Hepatocyte (in vitro differentiated cells): ENCODE data around the gene FAM184A. TPM values are rescaled to one million over a fixed set of nuclear protein-coding genes. Genes with fewer than 3 reads are reported as not detected.

Experiments
- DNase-seq: peaks from one replicate; pipeline ENCODE4 v3.0.0-alpha.2; 2016; ENCODE audit warnings: low spot score
- H2AFZ ChIP-seq: fragments of 200-600 bp; sonication (generic); 2 replicates; pipeline ENCODE4 v1.6.0; 2016; ENCODE audit warnings: antibody characterized with exemption, mild to moderate bottlenecking
- H3K27ac ChIP-seq: fragments of 200-600 bp; sonication (generic); 2 replicates; pipeline ENCODE4 v1.5.1; 2016; ENCODE audit warnings: mild to moderate bottlenecking
- H3K27me3 ChIP-seq: fragments of 200-600 bp; sonication (generic); 2 replicates; pipeline ENCODE4 v1.6.1; 2016
- H3K36me3 ChIP-seq: fragments of 200-600 bp; sonication (generic); replicated peaks from 2 replicates; pipeline ENCODE4 v1.5.1; 2016; ENCODE audit warnings: low read depth; ENCODE audit not compliant: insufficient read depth
- H3K4me1 ChIP-seq: fragments of 200-600 bp; sonication (generic); 2 replicates; pipeline ENCODE4 v1.5.1; 2016; ENCODE audit warnings: mild to moderate bottlenecking, moderate library complexity; ENCODE audit not compliant: insufficient read depth
- H3K4me2 ChIP-seq: fragments of 200-600 bp; sonication (generic); 2 replicates; pipeline ENCODE4 v1.6.0; 2016
- H3K4me3 ChIP-seq: fragments of 200-600 bp; sonication (generic); 2 replicates; pipeline ENCODE4 v1.5.1; 2016; ENCODE audit warnings: mild to moderate bottlenecking
- H3K79me2 ChIP-seq: fragments of 200-600 bp; sonication (generic); 2 replicates; pipeline ENCODE4 v1.6.0; 2017; ENCODE audit warnings: mild to moderate bottlenecking
- H3K9me2 ChIP-seq: fragments of 200-600 bp; sonication (generic); replicated peaks from 2 replicates; pipeline ENCODE4 v1.6.0; 2017; ENCODE audit warnings: mild to moderate bottlenecking; ENCODE audit not compliant: insufficient read depth
- H3K9me3 ChIP-seq: fragments of 200-600 bp; sonication (generic); 2 replicates; pipeline ENCODE4 v1.5.1; 2016; ENCODE audit warnings: low read depth, mild to moderate bottlenecking
- H4K20me1 ChIP-seq: fragments of 200-600 bp; sonication (generic); 2 replicates; pipeline ENCODE4 v1.6.0; 2016; ENCODE audit warnings: mild to moderate bottlenecking; ENCODE audit not compliant: insufficient read depth, poor library complexity, severe bottlenecking
- EZH2 ChIP-seq: fragments of 200-600 bp; sonication (generic); IDR thresholded peaks from 2 replicates; pipeline ENCODE4 v1.6.1; 2016; ENCODE audit warnings: antibody characterized with exemption, mild to moderate bottlenecking, borderline replicate concordance
- EZH2phosphoT487 ChIP-seq: fragments of 200-600 bp; sonication (generic); IDR thresholded peaks from one replicate; pipeline ENCODE4 v1.6.1; 2018; ENCODE audit warnings: antibody characterized with exemption, mild to moderate bottlenecking, low read depth, moderate library complexity; ENCODE audit not compliant: unreplicated experiment, severe bottlenecking
- WGBS: methylation state at CpG from one replicate; pipeline ENCODE4 v1.1.6; 2016; ENCODE audit warnings: low lambda C conversion rate; ENCODE audit errors: missing lambda C conversion rate; 5-methylcytosine and 5-hydroxymethylcytosine counted together
- polyA plus RNA-seq: library from polyadenylated mRNA; unstranded; fragments of >200 nt; fragmentation: Nextera tagmentation; extraction: Ambion mirVana; gene quantifications from 2 replicates; pipeline ENCODE4 v1.2.1, GENCODE V29; 2016
- total RNA-seq: library from RNA; depleted of rRNA; stranded (reverse); fragments of >200 nt; gene quantifications from 2 replicates; pipeline ENCODE4 v1.2.3, GENCODE V29; 2014
- TF ChIP-seq, protein P1 (sequence below): fragments of 200-600 bp; sonication (generic); IDR thresholded peaks from 2 replicates; pipeline ENCODE4 v1.5.1; 2016; ENCODE audit warnings: antibody characterized with exemption, mild to moderate bottlenecking; ENCODE audit not compliant: poor library complexity

Gene FAM184A
- total and polyA plus RNA-seq, 2 experiments from 2014 or later: 5.6 to 14.1 TPM

DNA sequence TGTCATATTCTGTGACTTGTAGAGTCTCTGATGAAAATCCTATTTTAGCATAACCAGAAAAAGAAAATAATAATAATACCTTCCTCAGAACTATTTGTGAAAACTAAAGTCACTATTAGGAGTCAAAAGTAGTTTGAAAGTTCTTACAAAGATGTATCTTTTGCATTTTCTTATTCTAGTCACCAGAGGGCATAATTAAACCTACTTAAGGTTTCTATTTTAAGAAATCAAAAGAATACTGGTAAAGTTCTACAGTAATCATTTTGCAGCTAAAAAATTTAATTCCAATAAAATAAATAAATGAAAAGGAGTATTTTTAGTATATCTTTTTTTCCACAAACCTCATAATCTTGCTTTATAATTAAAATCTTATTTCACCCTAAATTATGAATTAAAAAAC is 115.5 kb downstream of the FAM184A start:
- H3K36me3 ChIP-seq: no peaks in the 10 kb centered on the region
- TF ChIP-seq, protein P1, sequence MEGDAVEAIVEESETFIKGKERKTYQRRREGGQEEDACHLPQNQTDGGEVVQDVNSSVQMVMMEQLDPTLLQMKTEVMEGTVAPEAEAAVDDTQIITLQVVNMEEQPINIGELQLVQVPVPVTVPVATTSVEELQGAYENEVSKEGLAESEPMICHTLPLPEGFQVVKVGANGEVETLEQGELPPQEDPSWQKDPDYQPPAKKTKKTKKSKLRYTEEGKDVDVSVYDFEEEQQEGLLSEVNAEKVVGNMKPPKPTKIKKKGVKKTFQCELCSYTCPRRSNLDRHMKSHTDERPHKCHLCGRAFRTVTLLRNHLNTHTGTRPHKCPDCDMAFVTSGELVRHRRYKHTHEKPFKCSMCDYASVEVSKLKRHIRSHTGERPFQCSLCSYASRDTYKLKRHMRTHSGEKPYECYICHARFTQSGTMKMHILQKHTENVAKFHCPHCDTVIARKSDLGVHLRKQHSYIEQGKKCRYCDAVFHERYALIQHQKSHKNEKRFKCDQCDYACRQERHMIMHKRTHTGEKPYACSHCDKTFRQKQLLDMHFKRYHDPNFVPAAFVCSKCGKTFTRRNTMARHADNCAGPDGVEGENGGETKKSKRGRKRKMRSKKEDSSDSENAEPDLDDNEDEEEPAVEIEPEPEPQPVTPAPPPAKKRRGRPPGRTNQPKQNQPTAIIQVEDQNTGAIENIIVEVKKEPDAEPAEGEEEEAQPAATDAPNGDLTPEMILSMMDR: peak; percentile 42
- TF ChIP-seq EZH2phosphoT487: no peak
- H3K4me2 ChIP-seq: no peak overlapping the region
- H3K27me3 ChIP-seq: no peaks in the 10 kb centered on the region
- no peaks in the 10 kb centered on the region for H3K9me2 ChIP-seq
- no peaks in the 10 kb centered on the region for H3K9me3 ChIP-seq
- no peaks in the 10 kb centered on the region for H4K20me1 ChIP-seq
- no peak for DNase-seq
- H3K27ac ChIP-seq: no peak overlapping the region
- H3K79me2 ChIP-seq: no peaks in the 10 kb centered on the region
- H2AFZ ChIP-seq: no peak overlapping the region
- H3K4me3 ChIP-seq: no peak overlapping the region
- H3K4me1 ChIP-seq: peaks cover 4% of the 10 kb centered on the region

DNA sequence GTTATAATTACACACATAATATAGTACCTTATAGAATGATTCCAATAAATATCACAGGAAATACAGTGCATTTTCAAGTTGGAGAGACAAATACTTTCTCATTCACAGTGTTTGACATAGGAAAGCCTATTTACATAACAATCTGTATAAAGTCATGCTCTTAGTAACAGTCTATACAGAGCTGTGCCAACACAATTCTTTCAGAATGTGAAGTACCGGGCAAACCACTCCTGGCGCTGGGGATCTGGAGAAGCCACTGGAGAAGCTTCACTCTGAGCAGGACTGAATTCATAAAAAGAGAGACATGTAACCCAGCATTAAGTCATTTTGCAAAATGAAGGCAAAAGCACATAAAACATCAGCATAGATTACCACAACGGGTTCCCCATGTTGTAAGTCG is 118.6 kb downstream of the FAM184A start:
- Histone ChIP-seq H3K9me3 (no peaks in the 10 kb centered on the region), H3K79me2 (peaks cover 7% of the 10 kb centered on the region), H4K20me1 (no peaks in the 10 kb centered on the region), H3K4me1 (no peaks in the 10 kb centered on the region), H3K9me2 (no peaks in the 10 kb centered on the region), H3K27me3 (no peaks in the 10 kb centered on the region), H2AFZ (no peak overlapping the region), H3K4me3 (no peak overlapping the region), H3K4me2 (no peak overlapping the region), H3K27ac (no peak overlapping the region), H3K36me3 (no peaks in the 10 kb centered on the region)
- no peak for DNase-seq
- TF ChIP-seq EZH2: no peak
- TF ChIP-seq EZH2phosphoT487: no peak
- TF ChIP-seq, protein P1: no peak
- 93% methylated on average over 4 of the region's 4 CpGs for WGBS

DNA sequence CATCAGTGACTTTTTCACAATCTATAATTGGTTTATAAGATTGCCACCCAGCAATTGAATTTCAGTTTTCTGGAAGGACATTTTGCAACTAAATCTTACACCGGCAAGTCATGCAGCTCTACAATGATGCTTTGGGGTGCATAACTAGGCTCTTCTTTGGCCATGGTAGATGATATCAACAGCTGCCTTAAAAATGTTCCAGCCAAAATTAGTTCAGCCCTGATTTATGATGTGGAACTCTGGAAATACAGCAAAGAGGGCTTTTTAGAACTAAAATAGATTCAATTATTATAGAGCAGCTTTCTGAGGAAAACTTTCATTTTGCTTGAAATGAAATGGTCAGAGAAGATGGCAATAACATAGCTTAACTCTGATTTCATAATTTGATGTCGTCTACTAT is 125.1 kb downstream of the FAM184A start:
- Histone ChIP-seq H3K4me2 (no peak overlapping the region), H3K79me2 (peaks cover 7% of the 10 kb centered on the region), H3K4me1 (no peaks in the 10 kb centered on the region), H3K27me3 (no peaks in the 10 kb centered on the region), H3K4me3 (no peak overlapping the region), H3K9me3 (no peaks in the 10 kb centered on the region), H2AFZ (no peak overlapping the region), H4K20me1 (no peaks in the 10 kb centered on the region), H3K36me3 (no peaks in the 10 kb centered on the region), H3K27ac (no peak overlapping the region), H3K9me2 (no peaks in the 10 kb centered on the region)
- WGBS: 92% methylated on average over 2 of the region's 2 CpGs
- no peak for TF ChIP-seq EZH2phosphoT487
- TF ChIP-seq, protein P1: no peak
- TF ChIP-seq EZH2: no peak
- DNase-seq: no peak

DNA sequence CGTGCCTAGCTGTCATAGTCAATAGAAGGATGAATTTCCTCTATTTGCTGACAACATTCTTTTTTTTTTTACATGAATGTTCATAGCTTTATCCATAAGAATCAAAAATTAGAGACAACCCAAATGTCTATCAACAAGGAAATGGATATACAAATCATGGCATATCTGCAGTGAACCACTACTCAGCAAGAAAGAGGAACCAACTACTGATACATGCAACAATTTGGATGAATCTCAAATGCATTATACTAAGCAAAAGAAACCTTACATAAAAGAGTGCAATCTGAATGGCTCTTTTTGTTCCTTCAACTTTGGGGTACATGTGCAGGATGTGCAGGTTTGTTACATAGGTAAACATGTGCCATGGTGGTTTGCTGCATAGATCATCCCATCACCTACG is 125.8 kb downstream of the FAM184A start:
- H3K27me3 ChIP-seq: no peaks in the 10 kb centered on the region
- no peak overlapping the region for H3K4me2 ChIP-seq
- no peak overlapping the region for H3K27ac ChIP-seq
- no peaks in the 10 kb centered on the region for H3K9me2 ChIP-seq
- H3K36me3 ChIP-seq: no peaks in the 10 kb centered on the region
- no peaks in the 10 kb centered on the region for H3K4me1 ChIP-seq
- peaks cover 7% of the 10 kb centered on the region for H3K79me2 ChIP-seq
- 96% methylated on average over 2 of the region's 2 CpGs for WGBS
- no peaks in the 10 kb centered on the region for H3K9me3 ChIP-seq
- no peaks in the 10 kb centered on the region for H4K20me1 ChIP-seq
- TF ChIP-seq EZH2phosphoT487: no peak
- TF ChIP-seq EZH2: no peak
- TF ChIP-seq, protein P1: no peak
- DNase-seq: no peak
- no peak overlapping the region for H2AFZ ChIP-seq
- H3K4me3 ChIP-seq: no peak overlapping the region
